ENCODE measurements around the gene ZNF804A. TPM values are rescaled to one million over a fixed set of nuclear protein-coding genes. Genes with fewer than 3 reads are reported as not detected.
A peak's percentile ranks its signal among the peaks of the same experiment; 100 is the strongest.

Gene ZNF804A
- 16.5 TPM for polyA plus RNA-seq (2013, experiment 1 of 2)
- polyA plus RNA-seq (2013, experiment 2 of 2) = 16.6 TPM

DNA sequence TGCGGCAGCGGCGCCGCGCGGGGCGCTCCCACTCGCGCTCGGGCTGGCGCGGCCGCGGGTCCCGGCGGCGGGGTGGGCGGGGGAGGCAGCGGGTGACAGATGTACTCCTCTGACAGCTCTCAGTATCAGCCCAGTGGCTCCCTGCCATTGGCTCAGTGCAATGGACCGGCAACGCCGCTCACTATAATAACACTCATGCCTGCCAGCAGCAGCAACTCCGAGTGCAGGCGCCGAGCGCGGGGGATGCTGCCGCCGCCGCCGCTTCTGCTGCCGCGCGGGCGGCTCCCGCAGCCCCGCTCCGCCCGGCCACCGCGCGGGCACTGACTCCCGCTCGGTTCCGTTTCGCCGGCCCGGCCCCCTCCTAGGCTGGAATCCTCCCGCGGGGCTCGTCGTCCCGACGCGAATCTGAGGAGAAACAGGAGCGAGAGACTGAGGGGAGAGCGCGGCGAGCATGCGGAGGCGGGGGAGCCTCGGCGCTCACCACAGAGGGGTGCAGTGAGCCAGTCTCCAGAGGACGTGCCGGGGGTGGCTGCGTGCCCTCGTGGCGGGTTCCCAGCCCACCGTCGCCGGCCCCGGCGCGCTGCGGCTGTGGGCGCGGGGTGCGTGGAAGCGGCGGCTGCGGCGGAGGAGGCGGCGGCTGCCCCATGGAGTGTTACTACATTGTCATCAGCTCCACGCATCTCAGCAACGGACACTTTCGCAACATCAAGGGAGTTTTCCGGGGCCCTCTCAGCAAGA lies at the start of gene ZNF804A:
TSS of gene ZNF804A (plus strand) at position 214 of the 738 bp plus-strand sequence. CDS start at position 645, 431 bp downstream.
- peak within 1 kb of the TSS; percentile 87 for H4K8ac ChIP-seq (ENCODE audit: low read length)
- H3K4me2 ChIP-seq (ENCODE audit: low read length, poor library complexity, severe bottlenecking) = peak within 1 kb of the TSS; percentile 99
- H3K4me3 ChIP-seq (ENCODE audit: insufficient read depth in 1 of 2, low read depth in 1 of 2, low read length in 2 of 2) = peak within 1 kb of the TSS; percentile 85
- H2AK5ac ChIP-seq (ENCODE audit: low read length, severe bottlenecking) = no peak within 1 kb of the TSS
- no peak within 1 kb of the TSS for H2BK5ac ChIP-seq (ENCODE audit: low read depth, low read length, poor library complexity, severe bottlenecking)
- H3K36me3 ChIP-seq (ENCODE audit: control insufficient read depth in 1 of 2, insufficient read depth in 2 of 2, low read depth in 1 of 2, low read length in 2 of 2) = peaks cover 0 to 3% of the 10 kb centered on the region in 2 experiments
- peaks cover 8% of the 10 kb centered on the region for H3K4me1 ChIP-seq (ENCODE audit: control insufficient read depth, insufficient read depth, low read depth, low read length)
- H2BK15ac ChIP-seq (ENCODE audit: low read depth, poor library complexity, severe bottlenecking) = peak within 1 kb of the TSS; percentile 96
- peak within 1 kb of the TSS; percentile 95 to 98 for H3K4ac ChIP-seq (ENCODE audit: low read depth in 1 of 2, low read length in 2 of 2)
- H3K23ac ChIP-seq (ENCODE audit: low read length in 2 of 2) = peak within 1 kb of the TSS; percentile 66 to 79
- H3K79me1 ChIP-seq (replicated peaks; ENCODE audit: low read length, poor library complexity, severe bottlenecking) = no peaks in the 10 kb centered on the region
- peak within 1 kb of the TSS; percentile 42 to 95 for H2BK12ac ChIP-seq (ENCODE audit: low read length in 2 of 2)
- H4K91ac ChIP-seq (ENCODE audit: low read length) = peak within 1 kb of the TSS; percentile 96
- H3K18ac ChIP-seq (ENCODE audit: low read depth in 1 of 2, low read length in 2 of 2) = peak within 1 kb of the TSS; percentile 97 to 98
- no peaks in the 10 kb centered on the region for H3K9me3 ChIP-seq (ENCODE audit: control insufficient read depth, low read length)
- H2AFZ ChIP-seq (ENCODE audit: low read depth, low read length) = peak within 1 kb of the TSS; percentile 88
- WGBS = 0% methylated on average over 68 of the region's 88 CpGs
- peaks cover 0 to 5% of the 10 kb centered on the region in 2 experiments for H3K27me3 ChIP-seq (ENCODE audit: control insufficient read depth in 1 of 2, insufficient read depth in 1 of 2, low read length in 2 of 2)
- peak within 1 kb of the TSS; percentile 35 for H3K27ac ChIP-seq (ENCODE audit: low read length, poor library complexity, severe bottlenecking)
- H2BK120ac ChIP-seq (ENCODE audit: low read depth, low read length) = peak within 1 kb of the TSS; percentile 92
- H3K9ac ChIP-seq (ENCODE audit: low read length) = peak within 1 kb of the TSS; percentile 84
- peak; percentile 83 for DNase-seq
- H3K14ac ChIP-seq (ENCODE audit: low read length in 2 of 2) = peak within 1 kb of the TSS; percentile 74 to 87

- Histone ChIP-seq H2BK120ac (ENCODE audit: low read depth, low read length) (no peak overlapping the region), H2BK5ac (ENCODE audit: low read depth, low read length, poor library complexity, severe bottlenecking) (no peak overlapping the region), H2AK5ac (ENCODE audit: low read length, severe bottlenecking) (no peak overlapping the region), H3K9me3 (ENCODE audit: control insufficient read depth, low read length) (peaks cover 8% of the 10 kb centered on the region), H3K23ac (ENCODE audit: low read length in 2 of 2) (no peak overlapping the region), H3K79me1 (replicated peaks; ENCODE audit: low read length, poor library complexity, severe bottlenecking) (no peaks in the 10 kb centered on the region), H3K4ac (ENCODE audit: low read depth in 1 of 2, low read length in 2 of 2) (no peak overlapping the region), H4K8ac (ENCODE audit: low read length) (no peak overlapping the region), H4K91ac (ENCODE audit: low read length) (no peak overlapping the region), H3K18ac (ENCODE audit: low read depth in 1 of 2, low read length in 2 of 2) (no peak overlapping the region), H3K14ac (ENCODE audit: low read length in 2 of 2) (no peak overlapping the region), H3K9ac (ENCODE audit: low read length) (no peak overlapping the region), H3K27me3 (ENCODE audit: control insufficient read depth in 1 of 2, insufficient read depth in 1 of 2, low read length in 2 of 2) (no peaks in the 10 kb centered on the region), H2BK12ac (ENCODE audit: low read length in 2 of 2) (no peak overlapping the region), H3K36me3 (ENCODE audit: control insufficient read depth in 1 of 2, insufficient read depth in 2 of 2, low read depth in 1 of 2, low read length in 2 of 2) (no peaks in the 10 kb centered on the region), H3K4me3 (ENCODE audit: insufficient read depth in 1 of 2, low read depth in 1 of 2, low read length in 2 of 2) (no peak overlapping the region), H3K27ac (ENCODE audit: low read length, poor library complexity, severe bottlenecking) (no peak overlapping the region), H3K4me2 (ENCODE audit: low read length, poor library complexity, severe bottlenecking) (no peak overlapping the region), H3K4me1 (ENCODE audit: control insufficient read depth, insufficient read depth, low read depth, low read length) (no peaks in the 10 kb centered on the region), H2BK15ac (ENCODE audit: low read depth, poor library complexity, severe bottlenecking) (no peak overlapping the region), H2AFZ (ENCODE audit: low read depth, low read length) (no peak overlapping the region)
- WGBS = 100% methylated on average over 2 of the region's 2 CpGs
- no peak for DNase-seq
Observed at GRCh38 chr2:184549153-184549552, 49.2 kb upstream of the ZNF804A start.

DNA sequence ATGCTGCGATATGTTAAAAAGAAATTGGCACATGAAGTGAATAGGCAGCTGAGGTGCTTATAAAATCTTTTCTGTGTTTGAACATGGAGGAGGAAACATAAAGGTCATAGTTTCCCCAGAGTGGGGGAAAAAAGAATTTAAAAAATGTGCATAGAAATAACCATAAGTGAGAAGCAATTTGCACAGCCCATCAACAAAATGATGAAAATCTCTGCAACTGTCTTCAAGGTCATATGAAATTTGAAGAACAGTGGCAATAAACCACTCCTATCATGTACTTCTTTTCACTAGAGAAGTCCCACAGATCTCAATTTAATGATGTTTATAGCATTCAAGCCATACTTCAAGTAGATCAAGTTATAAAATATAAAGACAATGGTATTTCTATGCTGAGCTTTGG lies 46.7 kb upstream of the ZNF804A start:
- no peaks in the 10 kb centered on the region for H3K36me3 ChIP-seq (ENCODE audit: control insufficient read depth in 1 of 2, insufficient read depth in 2 of 2, low read depth in 1 of 2, low read length in 2 of 2)
- no peak for DNase-seq
- no peak overlapping the region for H3K18ac ChIP-seq (ENCODE audit: low read depth in 1 of 2, low read length in 2 of 2)
- WGBS = 93% methylated on average over 1 of the region's 1 CpG
- H3K9me3 ChIP-seq (ENCODE audit: control insufficient read depth, low read length) = peaks cover 8% of the 10 kb centered on the region
- H3K79me1 ChIP-seq (replicated peaks; ENCODE audit: low read length, poor library complexity, severe bottlenecking) = no peaks in the 10 kb centered on the region
- no peak overlapping the region for H2BK120ac ChIP-seq (ENCODE audit: low read depth, low read length)
- H3K4me2 ChIP-seq (ENCODE audit: low read length, poor library complexity, severe bottlenecking) = no peak overlapping the region
- no peak overlapping the region for H3K9ac ChIP-seq (ENCODE audit: low read length)
- no peak overlapping the region for H4K91ac ChIP-seq (ENCODE audit: low read length)
- H2BK12ac ChIP-seq (ENCODE audit: low read length in 2 of 2) = no peak overlapping the region
- H3K4me1 ChIP-seq (ENCODE audit: control insufficient read depth, insufficient read depth, low read depth, low read length) = no peaks in the 10 kb centered on the region
- H3K27ac ChIP-seq (ENCODE audit: low read length, poor library complexity, severe bottlenecking) = no peak overlapping the region
- H3K4me3 ChIP-seq (ENCODE audit: insufficient read depth in 1 of 2, low read depth in 1 of 2, low read length in 2 of 2) = no peak overlapping the region
- no peak overlapping the region for H3K23ac ChIP-seq (ENCODE audit: low read length in 2 of 2)
- no peak overlapping the region for H2AK5ac ChIP-seq (ENCODE audit: low read length, severe bottlenecking)
- no peaks in the 10 kb centered on the region for H3K27me3 ChIP-seq (ENCODE audit: control insufficient read depth in 1 of 2, insufficient read depth in 1 of 2, low read length in 2 of 2)
- H2BK5ac ChIP-seq (ENCODE audit: low read depth, low read length, poor library complexity, severe bottlenecking) = no peak overlapping the region
- H2BK15ac ChIP-seq (ENCODE audit: low read depth, poor library complexity, severe bottlenecking) = no peak overlapping the region
- no peak overlapping the region for H3K4ac ChIP-seq (ENCODE audit: low read depth in 1 of 2, low read length in 2 of 2)
- H2AFZ ChIP-seq (ENCODE audit: low read depth, low read length) = no peak overlapping the region
- H4K8ac ChIP-seq (ENCODE audit: low read length) = no peak overlapping the region
- H3K14ac ChIP-seq (ENCODE audit: low read length in 2 of 2) = no peak overlapping the region

DNA sequence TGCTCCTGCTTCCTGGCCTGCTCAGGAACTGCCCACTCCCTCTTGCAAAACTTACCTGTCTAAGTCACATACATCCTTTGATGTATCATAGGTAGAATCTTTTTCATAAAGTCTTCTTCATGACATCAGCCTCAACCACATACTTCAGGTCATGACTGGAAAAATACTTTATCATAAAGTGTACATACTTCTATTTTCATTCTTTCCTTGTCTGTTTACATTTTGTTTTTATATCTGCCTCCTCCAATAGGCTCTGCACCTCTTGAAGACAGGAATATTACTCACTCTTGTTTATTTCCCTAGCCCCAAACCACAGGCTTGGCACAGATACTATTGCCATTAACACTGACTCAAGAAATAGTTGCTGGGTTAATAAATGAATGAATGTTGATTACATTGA lies 43.6 kb upstream of the ZNF804A start:
- no peak overlapping the region for H3K9ac ChIP-seq (ENCODE audit: low read length)
- H2BK12ac ChIP-seq (ENCODE audit: low read length in 2 of 2) = no peak overlapping the region
- no peak overlapping the region for H2BK120ac ChIP-seq (ENCODE audit: low read depth, low read length)
- no peaks in the 10 kb centered on the region for H3K79me1 ChIP-seq (replicated peaks; ENCODE audit: low read length, poor library complexity, severe bottlenecking)
- no peak overlapping the region for H4K8ac ChIP-seq (ENCODE audit: low read length)
- no peak overlapping the region for H3K4me2 ChIP-seq (ENCODE audit: low read length, poor library complexity, severe bottlenecking)
- no peaks in the 10 kb centered on the region for H3K27me3 ChIP-seq (ENCODE audit: control insufficient read depth in 1 of 2, insufficient read depth in 1 of 2, low read length in 2 of 2)
- H3K14ac ChIP-seq (ENCODE audit: low read length in 2 of 2) = no peak overlapping the region
- H2BK5ac ChIP-seq (ENCODE audit: low read depth, low read length, poor library complexity, severe bottlenecking) = no peak overlapping the region
- H2AK5ac ChIP-seq (ENCODE audit: low read length, severe bottlenecking) = no peak overlapping the region
- H4K91ac ChIP-seq (ENCODE audit: low read length) = no peak overlapping the region
- no peaks in the 10 kb centered on the region for H3K4me1 ChIP-seq (ENCODE audit: control insufficient read depth, insufficient read depth, low read depth, low read length)
- H3K9me3 ChIP-seq (ENCODE audit: control insufficient read depth, low read length) = peaks cover 4% of the 10 kb centered on the region
- no peak overlapping the region for H3K18ac ChIP-seq (ENCODE audit: low read depth in 1 of 2, low read length in 2 of 2)
- H2AFZ ChIP-seq (ENCODE audit: low read depth, low read length) = no peak overlapping the region
- no peak overlapping the region for H3K4ac ChIP-seq (ENCODE audit: low read depth in 1 of 2, low read length in 2 of 2)
- no peaks in the 10 kb centered on the region for H3K36me3 ChIP-seq (ENCODE audit: control insufficient read depth in 1 of 2, insufficient read depth in 2 of 2, low read depth in 1 of 2, low read length in 2 of 2)
- H3K4me3 ChIP-seq (ENCODE audit: insufficient read depth in 1 of 2, low read depth in 1 of 2, low read length in 2 of 2) = no peak overlapping the region
- no peak overlapping the region for H3K27ac ChIP-seq (ENCODE audit: low read length, poor library complexity, severe bottlenecking)
- H3K23ac ChIP-seq (ENCODE audit: low read length in 2 of 2) = no peak overlapping the region
- DNase-seq = peak; percentile 35
- H2BK15ac ChIP-seq (ENCODE audit: low read depth, poor library complexity, severe bottlenecking) = no peak overlapping the region

All from mesenchymal stem cell (in vitro differentiated cells and primary cell).